ENCODE results near the gene TUT1. TPM values are rescaled to one million over a fixed set of nuclear protein-coding genes. Genes with fewer than 3 reads are reported as not detected.

TUT1 gene
- total RNA-seq, 1 experiment from 2014 or later = 13.8 TPM

GRCh38 chr11:62542111-62542745, 49.1 kb downstream of the TUT1 start:
- no peak for DNase-seq (ENCODE audit: low read depth)

DNA sequence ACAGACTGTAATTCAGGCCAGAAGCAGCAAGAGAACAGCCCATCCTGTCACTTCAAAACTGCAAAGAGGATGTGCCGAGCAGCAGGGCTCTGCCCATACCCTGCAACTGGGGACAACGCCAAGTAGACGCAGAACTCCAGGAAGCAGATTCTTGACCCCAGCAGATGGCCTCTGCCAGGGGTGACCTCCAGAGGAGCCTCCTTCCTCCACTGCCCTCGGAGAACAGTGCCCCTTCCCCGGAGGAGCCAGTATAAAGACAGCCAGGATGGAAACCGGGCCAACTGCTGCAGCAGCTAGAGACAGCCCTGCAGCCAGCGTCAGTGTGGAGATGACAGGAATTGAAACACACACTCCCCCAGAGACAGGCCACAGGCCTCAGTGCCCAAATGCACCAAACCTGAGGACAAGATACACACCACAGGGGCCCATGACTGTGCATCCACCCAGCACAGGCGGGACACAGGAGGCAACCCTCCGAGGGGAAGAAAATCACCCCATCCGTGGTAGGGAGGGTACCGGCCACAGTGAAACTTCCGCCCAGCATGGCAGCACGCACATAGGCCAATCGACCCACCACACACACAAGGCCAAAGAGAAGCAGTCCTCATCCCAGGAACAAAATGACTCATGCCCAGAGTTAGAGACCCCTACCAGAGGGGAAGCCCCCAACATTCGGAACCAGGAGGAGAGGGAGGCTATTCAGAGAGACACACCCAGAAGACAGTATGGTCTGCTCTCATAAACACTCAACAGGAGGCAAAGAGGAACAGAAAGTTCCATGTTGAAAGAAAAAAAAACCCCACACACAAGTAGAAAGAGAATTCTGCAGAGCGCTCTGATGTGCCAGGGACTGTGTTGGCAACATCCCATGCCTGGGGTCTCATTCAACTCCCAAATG, 50.3 kb downstream of the TUT1 start:
- no peak for DNase-seq (ENCODE audit: low read depth)

GRCh38 chr11:62539238-62539925, 51.9 kb downstream of the TUT1 start:
- peak; percentile 97 for DNase-seq (ENCODE audit: low read depth)

- DNase-seq (ENCODE audit: low read depth) = no peak
Observed at GRCh38 chr11:62538470-62539237, 52.7 kb downstream of the TUT1 start.

- no peak for DNase-seq (ENCODE audit: low read depth)
Observed at GRCh38 chr11:62536301-62536957, 54.9 kb downstream of the TUT1 start.

DNA sequence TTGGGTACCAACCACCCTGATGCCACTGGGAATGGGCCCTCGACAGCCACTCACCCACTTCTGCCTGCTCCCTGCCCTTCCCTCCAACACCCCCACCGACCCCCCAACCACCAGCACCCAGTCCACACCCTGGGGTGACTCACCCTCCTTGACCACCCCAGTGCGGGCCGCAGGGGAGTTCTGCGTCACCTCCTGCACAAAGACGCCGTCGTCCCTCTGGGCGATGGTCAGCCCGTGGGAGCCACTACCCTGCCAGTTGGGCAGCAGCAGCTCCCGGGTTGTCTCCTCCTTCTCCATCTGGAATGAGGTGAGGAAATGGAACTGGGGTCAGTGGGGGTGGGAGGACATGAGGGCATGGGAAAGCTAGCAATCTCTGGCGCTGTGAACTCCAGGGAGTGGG, 55.5 kb downstream of the TUT1 start:
- DNase-seq (ENCODE audit: low read depth) = no peak

GRCh38 chr11:62534779-62535545, 56.4 kb downstream of the TUT1 start:
- no peak for DNase-seq (ENCODE audit: low read depth)

DNA sequence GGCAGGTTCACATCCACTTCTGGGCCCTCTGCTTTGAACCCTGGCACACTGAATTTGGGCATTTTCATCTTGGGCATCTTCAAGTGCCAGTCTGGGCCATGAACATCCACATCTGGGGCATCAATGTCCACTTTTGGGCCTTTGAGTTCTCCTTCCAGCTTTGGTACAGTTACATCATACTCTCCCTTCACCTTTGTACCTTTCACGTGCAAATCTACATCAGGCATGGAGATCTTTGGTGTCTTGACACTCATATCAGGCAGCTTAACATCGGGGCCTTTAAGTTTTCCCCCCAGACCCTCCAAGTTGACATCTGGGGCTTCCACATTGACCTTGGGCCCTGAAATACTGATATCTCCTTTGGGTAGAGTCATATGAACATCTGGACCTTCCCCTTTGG, 59.2 kb downstream of the TUT1 start:
- DNase-seq (ENCODE audit: low read depth) = no peak

Other genes with a start within 250 kb of the TUT1 start
- not detected in 2 replicates for gene SCGB1A1, start 172.5 kb downstream of the TUT1 start, total RNA-seq (2014; rRNA removed; shearing (Covaris generic))
- gene AHNAK, start 44.7 kb downstream of the TUT1 start, total RNA-seq (2014; rRNA removed; shearing (Covaris generic)) = 92.3 and 107 TPM in 2 replicates
- gene EEF1G, start 17.6 kb downstream of the TUT1 start, total RNA-seq (2014; rRNA removed; shearing (Covaris generic)) = 1,694 and 1,735 TPM in 2 replicates
- 123 and 124 TPM in 2 replicates for gene MTA2, start 10.3 kb upstream of the TUT1 start, total RNA-seq (2014; rRNA removed; shearing (Covaris generic))
- gene EML3, start 21.3 kb upstream of the TUT1 start, total RNA-seq (2014; rRNA removed; shearing (Covaris generic)) = 18.0 and 19.3 TPM in 2 replicates
- gene ROM1, start 21.7 kb upstream of the TUT1 start, total RNA-seq (2014; rRNA removed; shearing (Covaris generic)) = 0.33 and 2.7 TPM in 2 replicates
- 15.0 and 17.9 TPM in 2 replicates for gene B3GAT3, start 30.5 kb upstream of the TUT1 start, total RNA-seq (2014; rRNA removed; shearing (Covaris generic))
- 128 and 165 TPM in 2 replicates for gene GANAB, start 55.1 kb upstream of the TUT1 start, total RNA-seq (2014; rRNA removed; shearing (Covaris generic))
- gene INTS5, start 61.8 kb upstream of the TUT1 start, total RNA-seq (2014; rRNA removed; shearing (Covaris generic)) = 15.4 TPM in 2 replicates
- 86.3 and 116 TPM in 2 replicates for gene C11orf98, start 73.7 kb upstream of the TUT1 start, total RNA-seq (2014; rRNA removed; shearing (Covaris generic))
- gene CSKMT, start 73.8 kb upstream of the TUT1 start, total RNA-seq (2014; rRNA removed; shearing (Covaris generic)) = 3.2 and 14.3 TPM in 2 replicates
- 7.7 and 17.7 TPM in 2 replicates for gene UQCC3, start 80.2 kb upstream of the TUT1 start, total RNA-seq (2014; rRNA removed; shearing (Covaris generic))
- 4.9 and 6.0 TPM in 2 replicates for gene LBHD1, start 80.7 kb upstream of the TUT1 start, total RNA-seq (2014; rRNA removed; shearing (Covaris generic))
- 132 and 157 TPM in 2 replicates for gene UBXN1, start 87.5 kb upstream of the TUT1 start, total RNA-seq (2014; rRNA removed; shearing (Covaris generic))
- gene LRRN4CL, start 98.0 kb upstream of the TUT1 start, total RNA-seq (2014; rRNA removed; shearing (Covaris generic)) = 0.98 TPM in 1 of 2 replicates, not detected in the other
- gene BSCL2, start 115.9 kb upstream of the TUT1 start, total RNA-seq (2014; rRNA removed; shearing (Covaris generic)) = 56.9 and 79.5 TPM in 2 replicates
- gene GNG3, start 116.2 kb upstream of the TUT1 start, total RNA-seq (2014; rRNA removed; shearing (Covaris generic)) = not detected in 2 replicates
- 6.8 and 8.2 TPM in 2 replicates for gene HNRNPUL2, start 135.9 kb upstream of the TUT1 start, total RNA-seq (2014; rRNA removed; shearing (Covaris generic))
- gene TTC9C, start 137.0 kb upstream of the TUT1 start, total RNA-seq (2014; rRNA removed; shearing (Covaris generic)) = 36.7 and 51.0 TPM in 2 replicates
- gene ZBTB3, start 162.6 kb upstream of the TUT1 start, total RNA-seq (2014; rRNA removed; shearing (Covaris generic)) = 9.2 and 11.7 TPM in 2 replicates
- 94.5 and 97.1 TPM in 2 replicates for gene POLR2G, start 170.1 kb upstream of the TUT1 start, total RNA-seq (2014; rRNA removed; shearing (Covaris generic))
- gene TAF6L, start 179.9 kb upstream of the TUT1 start, total RNA-seq (2014; rRNA removed; shearing (Covaris generic)) = 18.3 and 27.4 TPM in 2 replicates
- gene TMEM179B, start 195.9 kb upstream of the TUT1 start, total RNA-seq (2014; rRNA removed; shearing (Covaris generic)) = 40.8 and 64.5 TPM in 2 replicates
- gene TMEM223, start 200.5 kb upstream of the TUT1 start, total RNA-seq (2014; rRNA removed; shearing (Covaris generic)) = 23.2 and 32.2 TPM in 2 replicates
- gene NXF1, start 213.9 kb upstream of the TUT1 start, total RNA-seq (2014; rRNA removed; shearing (Covaris generic)) = 28.4 and 29.3 TPM in 2 replicates
- gene STX5, start 240.5 kb upstream of the TUT1 start, total RNA-seq (2014; rRNA removed; shearing (Covaris generic)) = 26.0 and 28.2 TPM in 2 replicates
- not detected in 2 replicates for gene TEX54, start 241.3 kb upstream of the TUT1 start, total RNA-seq (2014; rRNA removed; shearing (Covaris generic))
- 147 and 152 TPM in 2 replicates for gene WDR74, start 248.1 kb upstream of the TUT1 start, total RNA-seq (2014; rRNA removed; shearing (Covaris generic))